Mucosa of descending colon (tissue), 3 donors: Measurements from ENCODE around the gene EIF4E. TPM values are rescaled to one million over a fixed set of nuclear protein-coding genes. Genes with fewer than 3 reads are reported as not detected.

ENCODE experiments used
- ATAC-seq: fragments of 200-7000 bp; cut with Tn5 transposase; one replicate; pipeline ENCODE4 v1.9.1; 2020; ENCODE audit warnings: mild to moderate bottlenecking, moderate library complexity
- DNase-seq, 3 donors: peaks; one replicate each; pipeline ENCODE4 v3.0.0-alpha.2; 2020
- H3K36me3 ChIP-seq: fragments of 200-600 bp; one replicate; pipeline ENCODE4 v1.8.0; 2021; ENCODE audit warnings: low read depth, mild to moderate bottlenecking
- H3K4me1 ChIP-seq: fragments of 200-600 bp; one replicate; pipeline ENCODE4 v1.8.0; 2021; ENCODE audit warnings: low read depth, mild to moderate bottlenecking
- H3K4me3 ChIP-seq: fragments of 200-600 bp; one replicate; pipeline ENCODE4 v1.8.0; 2021; ENCODE audit warnings: mild to moderate bottlenecking
- H3K9me3 ChIP-seq: fragments of 200-600 bp; one replicate; pipeline ENCODE4 v1.8.0; 2021; ENCODE audit warnings: mild to moderate bottlenecking
- intact Hi-C, 2 donors: fragments of 100-400 bp; cut with DNase I in 1 of 2; cut with micrococcal nuclease in 1 of 2; formaldehyde crosslinking; loops; one replicate each; pipeline versions ENCODE4 v1.11.0 to v1.11.1; 2022; cut with DNase I, micrococcal nuclease
- total RNA-seq, 3 donors: library from RNA; stranded (reverse); fragmentation: NEBNext Ultra II Directional in 2 of 3; extraction: Animal tissue kit (Norgen Biotek cat#: 25700) in 2 of 3; gene quantifications; one replicate each; pipeline versions ENCODE4 v1.2.1 to v1.2.4, GENCODE V29; 2021 to 2023
- TF ChIP-seq, protein P1 (sequence below): fragments of 200-600 bp; IDR thresholded peaks from one replicate; pipeline ENCODE4 v1.8.0; 2022; ENCODE audit warnings: antibody characterized with exemption, mild to moderate bottlenecking
- donor health status: DM: no; HTN: no; CAD: no; lungs with moderate emphysema.
- donor health status: DM: no; HTN: no; CAD: no.
- donor health status: DM: no; HTN: yes; CAD: no.

EIF4E gene
- total RNA-seq, 3 donors from 2014 or later: 66.7 to 87.6 (median 81.0) TPM

DNA sequence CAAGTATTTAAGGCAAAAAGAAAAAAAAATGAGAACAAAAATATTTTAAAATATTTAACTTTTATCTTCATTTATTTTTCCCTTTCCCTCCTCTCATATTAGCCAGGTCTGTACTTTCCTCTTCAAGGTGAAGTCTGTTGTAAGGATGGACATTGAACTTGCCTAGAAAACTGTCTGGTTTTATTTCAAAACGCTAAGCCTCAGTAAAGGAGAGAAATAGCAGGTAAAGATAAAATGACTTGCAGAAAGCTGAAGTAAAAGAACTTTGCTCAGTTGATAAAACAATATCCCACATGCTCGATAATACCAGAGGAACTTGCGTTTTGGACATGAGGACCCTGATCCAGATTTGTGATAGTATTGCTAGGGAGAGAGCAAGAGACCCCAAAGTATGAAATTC lies 38.0 kb upstream of the EIF4E start:
- intact Hi-C loops: no loop called here
- Histone ChIP-seq H3K4me1 (no peaks in the 10 kb centered on the region), H3K36me3 (no peaks in the 10 kb centered on the region), H3K4me3 (no peak overlapping the region), H3K9me3 (no peaks in the 10 kb centered on the region)
- TF ChIP-seq, protein P1, sequence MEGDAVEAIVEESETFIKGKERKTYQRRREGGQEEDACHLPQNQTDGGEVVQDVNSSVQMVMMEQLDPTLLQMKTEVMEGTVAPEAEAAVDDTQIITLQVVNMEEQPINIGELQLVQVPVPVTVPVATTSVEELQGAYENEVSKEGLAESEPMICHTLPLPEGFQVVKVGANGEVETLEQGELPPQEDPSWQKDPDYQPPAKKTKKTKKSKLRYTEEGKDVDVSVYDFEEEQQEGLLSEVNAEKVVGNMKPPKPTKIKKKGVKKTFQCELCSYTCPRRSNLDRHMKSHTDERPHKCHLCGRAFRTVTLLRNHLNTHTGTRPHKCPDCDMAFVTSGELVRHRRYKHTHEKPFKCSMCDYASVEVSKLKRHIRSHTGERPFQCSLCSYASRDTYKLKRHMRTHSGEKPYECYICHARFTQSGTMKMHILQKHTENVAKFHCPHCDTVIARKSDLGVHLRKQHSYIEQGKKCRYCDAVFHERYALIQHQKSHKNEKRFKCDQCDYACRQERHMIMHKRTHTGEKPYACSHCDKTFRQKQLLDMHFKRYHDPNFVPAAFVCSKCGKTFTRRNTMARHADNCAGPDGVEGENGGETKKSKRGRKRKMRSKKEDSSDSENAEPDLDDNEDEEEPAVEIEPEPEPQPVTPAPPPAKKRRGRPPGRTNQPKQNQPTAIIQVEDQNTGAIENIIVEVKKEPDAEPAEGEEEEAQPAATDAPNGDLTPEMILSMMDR: no peak
- DNase-seq: no peak
- ATAC-seq: no peak

DNA sequence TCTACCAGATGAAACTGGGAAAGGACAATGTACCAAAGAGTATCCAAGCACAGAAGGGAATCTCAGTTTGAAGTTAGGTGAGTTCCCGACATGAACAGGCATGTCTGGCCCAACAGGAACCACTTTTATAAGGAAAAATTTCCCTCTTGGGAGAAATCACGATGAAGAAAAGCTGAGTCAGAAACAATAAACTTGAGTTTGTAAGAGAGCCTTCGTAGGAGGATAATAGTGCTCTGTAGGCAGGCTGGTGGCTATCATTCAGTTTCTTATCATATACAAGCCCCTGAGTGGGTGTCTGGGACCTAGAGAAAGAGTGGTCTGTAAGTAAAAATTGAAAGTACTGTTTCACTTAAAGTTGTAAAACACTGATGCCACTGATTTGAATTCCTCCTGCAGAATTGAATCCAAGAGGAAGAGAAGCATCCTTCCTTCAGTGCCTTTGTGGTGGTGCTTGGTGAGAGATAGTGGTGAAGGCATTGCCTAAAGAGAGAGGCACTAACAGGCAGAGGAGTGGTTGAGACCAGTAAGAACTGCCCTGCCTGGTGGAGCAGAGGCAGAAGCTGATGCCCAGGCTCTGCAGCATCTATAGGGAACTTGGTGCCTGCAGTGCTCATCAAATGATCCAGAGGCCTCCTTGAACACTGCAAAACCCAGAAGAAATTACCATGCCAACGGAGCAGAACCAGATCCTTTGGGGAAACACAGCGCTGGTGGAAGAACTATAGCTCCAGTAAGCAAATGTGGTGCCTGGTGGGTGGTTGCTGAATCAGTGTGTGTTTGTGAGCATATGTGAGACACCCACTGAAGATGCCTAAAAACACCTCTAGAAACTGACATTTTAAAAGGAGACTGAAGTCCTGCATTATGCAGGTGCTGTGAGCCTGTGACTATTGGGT lies 34.9 kb upstream of the EIF4E start:
- H3K4me3 ChIP-seq: no peak overlapping the region
- intact Hi-C loops: no loop called here
- no peaks in the 10 kb centered on the region for H3K4me1 ChIP-seq
- no peaks in the 10 kb centered on the region for H3K9me3 ChIP-seq
- TF ChIP-seq, protein P1: no peak
- no peaks in the 10 kb centered on the region for H3K36me3 ChIP-seq
- ATAC-seq: no peak
- no peak for DNase-seq

DNA sequence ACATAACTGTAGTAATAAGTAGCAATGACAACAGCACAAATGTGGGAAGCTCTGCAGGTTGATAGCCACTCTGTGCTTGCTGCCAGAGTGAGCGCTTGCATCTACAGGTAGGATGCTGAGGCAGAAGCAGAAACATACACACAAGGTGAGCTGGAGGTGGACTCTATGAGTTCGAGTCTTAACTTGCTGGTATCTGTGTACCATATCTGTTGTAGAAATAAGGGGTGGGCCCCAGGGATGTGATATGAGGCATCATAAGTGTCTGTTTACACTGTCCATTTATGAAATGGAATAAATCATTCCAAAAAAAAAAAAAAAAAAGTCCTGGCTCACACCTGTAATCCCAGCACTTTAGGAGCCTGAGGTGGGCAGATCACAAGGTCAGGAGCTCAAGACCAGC lies 32.8 kb upstream of the EIF4E start:
- Histone ChIP-seq H3K4me1 (no peaks in the 10 kb centered on the region), H3K36me3 (no peaks in the 10 kb centered on the region), H3K4me3 (no peak overlapping the region), H3K9me3 (no peaks in the 10 kb centered on the region)
- TF ChIP-seq, protein P1: no peak
- no peak for DNase-seq
- no peak for ATAC-seq
- intact Hi-C loops: no loop called here

DNA sequence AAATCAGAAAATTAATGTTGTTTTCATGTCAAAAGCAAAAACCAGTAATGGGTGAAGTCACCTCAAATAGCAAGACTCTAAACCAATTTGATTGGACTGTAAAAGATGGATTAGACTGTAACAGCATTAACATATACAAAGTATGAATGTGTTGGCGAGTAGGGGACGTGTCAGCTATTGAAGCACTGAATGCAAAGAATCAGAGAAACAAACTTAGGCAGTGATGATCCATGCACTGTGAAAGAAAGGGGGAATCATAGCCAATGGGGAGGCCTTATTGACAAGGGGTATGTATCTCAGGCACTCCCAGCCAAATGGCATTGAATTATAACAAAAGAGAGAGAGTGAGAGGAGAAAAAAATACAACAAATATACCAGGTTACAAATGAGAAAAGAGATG lies 30.5 kb upstream of the EIF4E start:
- Histone ChIP-seq H3K9me3 (no peaks in the 10 kb centered on the region), H3K4me3 (no peak overlapping the region), H3K36me3 (no peaks in the 10 kb centered on the region), H3K4me1 (no peaks in the 10 kb centered on the region)
- DNase-seq (no peak), ATAC-seq (no peak)
- TF ChIP-seq, protein P1: no peak
- intact Hi-C loops: no loop called here

DNA sequence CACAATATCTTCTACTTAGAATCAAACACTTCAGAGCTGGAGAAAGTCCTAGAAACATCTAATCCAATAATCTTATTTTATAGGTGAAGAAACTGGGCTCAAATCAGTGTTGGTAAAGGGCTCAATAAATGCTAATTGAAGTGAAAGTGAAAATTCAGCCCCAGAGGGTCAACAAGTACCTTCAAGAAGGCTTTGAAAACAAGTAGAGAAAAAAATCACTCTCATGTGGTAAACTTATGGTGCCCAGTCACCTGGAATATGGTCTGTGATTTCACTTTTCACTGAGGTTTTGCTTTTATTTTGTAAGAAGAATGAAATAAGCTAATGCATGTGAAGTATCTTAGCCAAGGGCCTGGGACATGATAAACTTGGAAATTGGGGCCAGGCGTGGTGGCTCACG lies 29.1 kb upstream of the EIF4E start:
- H3K4me3 ChIP-seq: no peak overlapping the region
- no peak for DNase-seq
- H3K36me3 ChIP-seq: no peaks in the 10 kb centered on the region
- no peaks in the 10 kb centered on the region for H3K9me3 ChIP-seq
- TF ChIP-seq, protein P1: no peak
- H3K4me1 ChIP-seq: no peaks in the 10 kb centered on the region
- no peak for ATAC-seq
- intact Hi-C loops: no loop called here
